PFSK-1 (cell line): ENCODE data around the gene RGS6.

Experiments
- FOXP2 ChIP-seq: optimal IDR thresholded peaks from 2 replicates; pipeline ENCODE3; 2011; ENCODE audit warnings: borderline replicate concordance, control low read depth, inconsistent platforms; ENCODE audit not compliant: insufficient read depth; ENCODE audit errors: extremely low read length, extremely low read depth
- POLR2AphosphoS5 ChIP-seq: IDR thresholded peaks from 2 replicates; pipeline ENCODE4 v1.6.1; 2012; ENCODE audit warnings: low read depth, mild to moderate bottlenecking, control low read depth, low read length, moderate library complexity
- REST ChIP-seq, 2 experiments: IDR thresholded peaks; 2 replicates each; pipeline versions ENCODE4 v1.6.1 to v1.8.0; 2011 to 2012; ENCODE audit warnings: low read depth in 2 of 2, low read length in 2 of 2, control low read depth in 1 of 2, inconsistent platforms in 1 of 2, mild to moderate bottlenecking in 1 of 2, moderate library complexity in 1 of 2; ENCODE audit not compliant: insufficient read depth in 1 of 2
- SIN3A ChIP-seq: IDR thresholded peaks from 2 replicates; pipeline ENCODE4 v1.6.1; 2012; ENCODE audit warnings: mild to moderate bottlenecking, low read length, moderate library complexity, borderline replicate concordance; ENCODE audit not compliant: insufficient read depth
- TAF1 ChIP-seq: IDR thresholded peaks from 2 replicates; pipeline ENCODE4 v1.6.1; 2012; ENCODE audit warnings: low read length, control low read depth, borderline replicate concordance; ENCODE audit not compliant: insufficient read depth

The RGS6 gene

GRCh38 chr14:72603639-72604038 lies 671.4 kb downstream of the RGS6 start:
- TF ChIP-seq FOXP2: no peak
- TF ChIP-seq TAF1: no peak
- no peak for TF ChIP-seq SIN3A
- no peak for TF ChIP-seq POLR2AphosphoS5
- TF ChIP-seq REST (IDR thresholded peaks at IDR 0.05; ENCODE audit: insufficient read depth in 1 of 2, low read depth in 2 of 2, low read length in 2 of 2): no peak

- TF ChIP-seq POLR2AphosphoS5: no peak
- no peak for TF ChIP-seq TAF1
- TF ChIP-seq FOXP2: no peak
- TF ChIP-seq SIN3A: no peak
Measured at GRCh38 chr14:72604133-72604532, 671.9 kb downstream of the RGS6 start.

- TF ChIP-seq POLR2AphosphoS5 (no peak), SIN3A (no peak), FOXP2 (no peak), TAF1 (no peak), REST (IDR thresholded peaks at IDR 0.05; ENCODE audit: insufficient read depth in 1 of 2, low read depth in 2 of 2, low read length in 2 of 2) (no peak)
Measured at GRCh38 chr14:72605096-72605920, 673.1 kb downstream of the RGS6 start.

- TF ChIP-seq POLR2AphosphoS5 (no peak), TAF1 (no peak), REST (IDR thresholded peaks at IDR 0.05; ENCODE audit: insufficient read depth in 1 of 2, low read depth in 2 of 2, low read length in 2 of 2) (no peak), SIN3A (no peak), FOXP2 (no peak)
Measured at GRCh38 chr14:72605921-72606220, 673.6 kb downstream of the RGS6 start.

- TF ChIP-seq TAF1: no peak
- TF ChIP-seq SIN3A: no peak
- TF ChIP-seq FOXP2: no peak
- no peak for TF ChIP-seq REST (IDR thresholded peaks at IDR 0.05; ENCODE audit: insufficient read depth in 1 of 2, low read depth in 2 of 2, low read length in 2 of 2)
- no peak for TF ChIP-seq POLR2AphosphoS5
Measured at GRCh38 chr14:72606879-72607278, 674.6 kb downstream of the RGS6 start.
